NCI-H128 (cell line): ENCODE measurements around the gene GAB2.

Experiments
- DNase-seq: peaks from one replicate; lab custom pipeline; 2025; ENCODE audit not compliant: unreplicated experiment; lab: John Stamatoyannopoulos, UW

GAB2 gene

DNA sequence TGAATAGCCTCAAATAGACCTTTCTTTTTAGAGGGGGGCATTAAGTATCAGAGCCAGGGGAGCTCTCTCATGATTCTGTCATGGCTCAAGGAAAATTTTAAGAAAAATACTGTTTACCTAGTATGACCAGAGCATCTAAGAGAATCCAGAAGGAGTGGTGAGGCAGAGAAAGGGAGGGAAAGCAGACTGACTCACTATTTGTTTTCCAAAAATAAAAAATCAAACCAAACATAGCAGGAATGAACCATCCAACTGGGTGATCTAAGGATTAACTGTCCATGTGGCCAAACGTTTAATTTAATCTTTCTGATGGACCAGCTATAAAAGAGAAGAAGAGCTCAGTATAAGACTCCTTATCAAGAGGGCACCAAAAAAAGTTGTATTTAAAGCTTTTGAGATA, 70.8 kb downstream of the GAB2 start:
- DNase-seq = no peak

DNA sequence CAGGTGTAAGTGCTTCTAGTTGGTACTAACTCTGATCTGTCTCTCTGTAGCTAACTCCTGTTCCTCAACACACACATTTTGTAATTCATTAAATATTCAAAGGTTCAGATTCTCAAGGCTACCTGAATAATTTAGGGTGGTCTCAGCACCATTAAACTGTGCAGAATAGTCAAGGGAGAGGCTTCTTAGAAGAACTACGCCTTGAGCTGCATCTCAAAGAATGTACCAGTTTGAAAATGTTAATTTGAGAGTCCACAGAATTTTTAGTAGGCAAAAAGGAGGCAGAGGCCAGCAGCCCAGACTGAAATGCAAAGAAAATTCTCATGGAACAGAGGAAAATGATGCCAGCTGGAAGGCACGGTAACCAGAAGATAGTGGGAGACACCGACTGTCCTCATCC, 72.2 kb downstream of the GAB2 start:
- no peak for DNase-seq

DNA sequence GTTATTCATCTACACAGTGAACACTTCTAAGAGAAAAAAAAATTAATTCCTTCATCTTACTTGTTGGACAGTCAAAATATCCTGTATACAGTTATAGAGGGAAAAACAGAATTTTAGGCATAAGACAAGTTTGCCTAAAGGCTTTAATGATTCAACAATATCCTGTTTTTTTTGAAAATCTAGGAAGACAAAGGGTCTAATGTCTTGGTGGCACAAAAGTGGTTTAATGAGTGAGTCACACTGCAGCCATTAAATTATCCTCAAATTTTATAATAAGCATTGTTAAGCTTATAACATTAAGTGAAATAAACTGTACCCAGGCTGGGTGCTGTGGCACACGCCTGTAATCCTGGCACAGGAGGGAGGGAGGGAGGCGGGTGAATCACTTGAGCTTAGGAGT, 72.9 kb downstream of the GAB2 start:
- no peak for DNase-seq

DNA sequence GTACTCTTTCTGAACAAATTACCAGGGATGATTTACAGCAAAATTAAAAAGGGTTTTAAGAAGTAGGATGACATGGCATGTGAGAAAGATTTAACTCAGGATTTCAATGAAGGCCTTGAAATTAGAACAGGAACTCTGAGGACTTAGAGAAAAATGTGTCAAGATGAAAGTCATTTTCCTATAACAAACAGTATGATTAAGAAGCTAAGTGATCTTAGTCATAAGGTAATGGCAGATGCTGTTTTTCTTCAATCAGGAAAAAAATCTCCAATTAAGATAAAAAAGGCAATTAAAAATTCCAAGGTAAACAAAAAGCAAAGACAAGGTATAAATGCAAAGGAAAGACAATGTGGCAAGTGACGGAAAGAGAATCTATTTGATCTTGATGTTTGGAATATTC, 73.5 kb downstream of the GAB2 start:
- no peak for DNase-seq

DNA sequence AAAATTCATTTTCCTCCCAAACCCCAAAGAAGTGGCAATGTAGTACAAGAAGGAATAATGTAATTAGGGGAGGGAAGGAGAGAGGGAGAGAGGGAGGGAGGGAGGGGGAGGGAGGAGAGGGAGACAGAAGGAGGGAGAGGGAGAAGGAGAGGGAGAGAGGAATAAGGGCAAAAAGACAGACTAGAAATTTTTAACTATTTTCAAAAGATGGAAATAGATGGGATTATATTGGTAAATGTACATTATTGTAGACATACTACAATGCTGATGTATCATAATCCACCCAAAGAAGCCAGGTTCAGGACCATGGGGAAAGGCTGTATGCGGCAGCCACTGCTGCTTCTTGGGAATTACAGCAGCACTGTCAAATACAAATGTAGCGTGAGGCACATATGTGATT, 74.3 kb downstream of the GAB2 start:
- no peak for DNase-seq

DNA sequence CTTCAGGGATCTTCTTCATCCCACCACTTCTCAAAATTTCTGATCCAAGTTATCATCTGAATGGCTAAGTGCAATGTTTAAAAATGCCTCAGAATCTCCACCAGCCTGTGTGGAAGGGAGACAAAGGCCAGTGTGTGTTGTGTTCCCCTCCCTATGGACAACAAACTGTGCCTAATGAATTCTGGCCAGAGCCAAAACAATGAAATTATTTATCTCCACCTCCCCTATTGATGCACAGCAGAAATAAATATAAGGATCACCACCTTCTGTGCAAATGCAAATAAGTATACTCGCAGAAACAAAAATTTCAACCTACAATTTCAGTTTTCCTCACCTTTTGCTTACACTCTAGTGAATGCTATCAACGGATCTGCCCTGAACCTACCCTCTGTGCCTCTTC, 75.8 kb downstream of the GAB2 start:
- DNase-seq = no peak

DNA sequence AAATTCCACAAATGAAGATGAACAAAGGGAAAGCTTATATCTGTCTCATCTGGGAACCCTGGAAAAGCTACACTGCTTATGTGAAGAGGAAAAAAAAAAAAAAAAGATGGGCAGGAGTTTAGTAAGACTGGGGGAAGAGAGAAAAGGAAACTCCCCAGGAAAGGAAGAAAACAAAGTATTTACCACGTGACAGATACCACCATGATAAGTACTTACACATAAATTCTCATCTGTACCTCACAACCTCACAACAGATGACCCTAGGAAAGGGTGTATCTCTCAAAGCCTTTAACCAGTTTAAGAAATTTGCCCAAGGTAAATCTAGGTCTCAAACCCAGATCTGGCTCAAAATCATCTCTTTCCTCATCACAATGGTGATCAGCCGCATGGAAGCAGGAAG, 77.1 kb downstream of the GAB2 start:
- DNase-seq = no peak

DNA sequence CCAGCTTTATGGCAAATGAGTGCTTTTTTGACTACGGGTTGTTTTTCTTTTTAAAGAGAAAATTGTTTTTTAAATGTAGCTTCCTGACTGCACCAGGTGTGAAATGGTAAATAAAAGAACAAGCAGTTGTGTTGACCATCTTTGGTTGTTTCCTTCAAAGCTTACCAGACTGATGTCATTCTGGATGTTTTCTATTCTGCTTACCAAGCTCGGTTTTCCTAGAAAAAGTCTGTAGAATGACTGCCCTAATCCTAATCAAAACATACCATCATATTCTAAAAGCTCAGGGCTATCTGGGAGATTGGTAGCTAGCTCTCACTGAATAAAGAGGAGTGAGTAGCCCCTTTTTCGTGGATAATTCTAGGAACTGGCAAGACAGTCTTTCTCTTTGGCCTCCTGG, 77.7 kb downstream of the GAB2 start:
- DNase-seq = no peak

DNA sequence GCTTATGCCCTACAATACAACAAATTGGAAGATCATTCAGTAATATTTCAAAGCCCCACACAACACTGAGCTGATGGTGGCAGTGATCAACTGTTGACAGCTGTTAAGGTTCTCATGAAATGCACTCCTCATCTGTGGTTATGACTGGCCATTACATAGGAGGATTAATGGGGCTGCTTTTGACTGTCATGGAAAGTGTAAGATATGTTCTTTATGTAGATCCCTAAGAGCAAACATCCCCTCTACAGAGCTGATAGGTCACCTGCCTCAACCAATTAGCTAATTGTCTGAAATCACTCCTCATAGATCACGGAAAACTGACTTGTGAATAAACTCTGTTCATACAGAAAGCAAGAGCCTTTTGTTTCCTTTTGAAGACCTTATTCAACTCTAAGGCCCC, 78.1 kb downstream of the GAB2 start:
- no peak for DNase-seq

DNA sequence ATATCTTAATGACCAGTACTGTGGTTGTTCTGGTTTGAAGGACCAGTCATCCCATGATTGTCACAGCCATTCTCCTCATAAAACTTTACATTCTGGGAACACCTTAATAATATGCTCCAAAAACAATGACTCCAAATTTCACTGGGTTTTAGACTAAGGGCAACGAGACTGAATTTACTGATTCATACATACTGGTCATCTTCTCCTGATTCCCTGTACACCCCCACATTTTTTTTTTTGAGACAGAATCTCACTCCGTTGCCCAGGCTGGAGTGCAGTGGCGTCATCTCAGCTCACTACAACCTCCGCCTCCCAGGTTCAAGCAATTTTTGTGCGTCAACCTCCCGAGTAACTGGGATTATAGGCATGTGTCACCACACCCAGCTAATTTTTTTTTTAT, 78.9 kb downstream of the GAB2 start:
- DNase-seq = no peak

DNA sequence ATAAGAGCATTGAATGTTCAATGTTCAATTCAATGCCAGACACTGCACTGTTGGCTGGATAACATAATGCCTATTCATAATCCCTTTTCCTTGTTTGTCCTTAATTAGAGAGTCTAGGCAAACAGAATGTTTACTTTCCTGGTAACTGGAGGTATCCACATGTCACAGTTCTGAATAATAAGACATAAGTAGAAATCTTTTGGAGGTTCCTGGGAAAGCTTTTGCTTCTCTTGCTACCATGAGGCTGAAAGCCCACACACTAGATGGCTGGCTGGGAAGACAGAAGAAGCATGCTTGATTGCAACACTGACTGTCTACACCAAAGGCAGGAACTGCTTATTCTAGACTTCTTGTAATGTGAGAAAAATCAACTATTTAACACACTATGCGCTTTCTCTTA, 79.5 kb downstream of the GAB2 start:
- DNase-seq = no peak

DNA sequence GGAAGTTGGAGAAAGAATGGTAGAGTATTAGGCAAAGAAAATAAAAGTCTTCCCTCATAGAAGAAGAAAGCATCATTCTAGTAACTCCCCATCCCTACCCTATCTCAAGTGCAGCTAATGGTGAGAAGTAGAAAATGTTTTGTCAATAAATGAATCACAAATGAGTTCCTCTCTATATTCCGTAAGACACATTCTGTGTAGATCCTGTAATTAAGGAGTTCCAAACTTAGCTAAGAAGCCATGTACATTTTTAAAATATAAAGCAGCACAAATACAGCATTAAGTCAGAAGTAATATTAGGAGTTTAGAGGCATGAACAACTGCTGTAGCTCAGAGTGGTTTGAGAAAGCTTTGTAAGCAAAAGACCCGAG, 80.1 kb downstream of the GAB2 start:
- no peak for DNase-seq

DNA sequence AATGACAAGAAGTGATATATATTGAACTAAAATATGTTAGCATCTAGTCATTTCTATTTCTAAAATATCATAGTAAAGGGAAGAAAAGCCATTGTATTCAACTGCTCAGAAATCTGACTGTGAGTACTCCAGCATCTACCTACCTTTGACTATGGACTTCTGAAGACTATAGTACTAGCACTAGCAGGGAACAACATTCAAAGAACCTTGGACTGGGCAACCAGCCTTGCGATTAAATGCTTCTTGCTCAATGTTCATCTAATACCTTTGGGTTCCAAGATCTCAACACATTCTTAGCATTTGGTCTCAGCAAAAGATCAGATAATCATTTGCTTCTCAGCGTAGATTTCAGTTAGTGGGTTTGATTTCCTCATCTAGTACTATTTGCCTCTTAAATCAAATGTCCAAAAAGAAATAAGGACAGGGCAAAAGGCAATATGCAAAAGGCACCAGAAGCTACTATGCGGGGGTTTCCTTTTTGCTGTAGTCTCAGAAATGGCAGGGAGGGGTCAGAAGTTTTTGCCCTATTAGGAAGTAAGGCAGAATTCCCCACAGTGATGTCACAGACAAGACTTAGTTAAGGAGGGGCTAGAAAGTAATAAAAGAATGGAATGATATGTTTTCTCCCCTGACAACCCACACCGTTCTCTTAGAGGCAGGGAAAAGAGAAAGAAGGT, 80.6 kb downstream of the GAB2 start:
- no peak for DNase-seq

DNA sequence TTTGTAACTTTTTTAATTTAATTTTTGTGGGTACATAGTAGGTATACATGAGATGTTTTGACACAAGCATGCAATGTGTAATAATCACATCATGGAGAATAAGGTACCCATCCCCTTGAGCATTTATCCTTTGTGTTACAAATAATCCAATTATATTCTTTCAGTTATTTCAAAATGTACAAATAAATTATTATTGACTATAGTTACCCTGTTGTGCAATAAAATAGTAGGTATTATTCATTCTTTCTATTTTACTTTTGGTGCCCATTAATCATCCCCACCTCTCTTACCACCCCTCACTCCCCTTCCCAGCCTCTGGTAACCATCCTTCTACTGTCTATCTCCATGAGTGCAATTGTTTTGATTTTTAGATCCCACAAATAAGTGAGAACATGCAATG, 83.5 kb downstream of the GAB2 start:
- DNase-seq = no peak

DNA sequence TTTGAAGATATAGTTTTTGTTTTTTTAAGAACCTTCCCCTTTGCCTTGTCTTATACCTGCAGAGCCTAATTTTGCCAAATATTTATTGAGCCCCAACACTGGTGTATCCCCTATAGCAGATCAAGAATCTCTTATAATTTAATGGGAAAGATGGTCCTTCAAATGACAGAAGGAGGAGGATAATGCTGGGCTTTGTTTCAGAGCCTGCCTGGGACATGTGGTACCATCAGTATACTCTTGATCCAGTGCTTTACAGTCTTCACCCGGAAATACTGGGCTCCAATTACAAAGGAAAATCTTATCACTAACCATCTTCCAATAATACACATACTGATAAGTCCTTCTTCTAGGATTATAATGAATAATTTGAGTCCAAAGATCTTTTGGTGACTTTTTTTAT, 84.7 kb downstream of the GAB2 start:
- no peak for DNase-seq

DNA sequence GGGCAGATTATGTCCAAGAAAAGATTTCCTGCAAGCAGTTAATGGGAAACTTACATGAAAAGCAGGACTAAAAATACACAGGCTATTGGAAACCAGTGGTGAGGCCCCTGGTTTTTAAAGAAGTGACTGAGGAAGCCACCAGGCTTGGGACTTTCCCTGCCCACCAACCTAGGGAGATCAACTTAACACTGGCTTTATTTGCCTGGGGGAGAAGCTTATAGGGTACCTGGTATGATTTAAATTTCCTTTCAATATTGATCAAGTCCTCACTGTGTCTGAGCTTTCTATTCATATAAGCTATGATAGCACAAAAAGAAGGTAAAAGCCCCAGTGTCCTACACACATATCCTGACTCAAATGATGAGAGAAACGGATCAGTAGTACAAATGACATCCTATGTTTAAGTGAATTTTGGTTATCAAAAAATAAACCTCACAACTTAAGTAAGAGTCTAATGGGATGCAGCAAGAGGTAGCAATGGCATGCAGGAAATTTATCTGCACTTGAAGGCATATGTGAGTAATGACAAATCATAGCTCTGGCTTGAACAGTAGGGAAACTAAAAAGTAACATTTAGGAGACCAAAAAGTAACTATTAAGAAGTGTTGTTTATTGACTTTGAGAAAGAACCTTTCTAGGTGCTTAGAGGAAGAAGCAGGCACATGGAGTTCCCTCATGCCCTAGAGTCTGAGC, 85.3 kb downstream of the GAB2 start:
- DNase-seq = no peak

DNA sequence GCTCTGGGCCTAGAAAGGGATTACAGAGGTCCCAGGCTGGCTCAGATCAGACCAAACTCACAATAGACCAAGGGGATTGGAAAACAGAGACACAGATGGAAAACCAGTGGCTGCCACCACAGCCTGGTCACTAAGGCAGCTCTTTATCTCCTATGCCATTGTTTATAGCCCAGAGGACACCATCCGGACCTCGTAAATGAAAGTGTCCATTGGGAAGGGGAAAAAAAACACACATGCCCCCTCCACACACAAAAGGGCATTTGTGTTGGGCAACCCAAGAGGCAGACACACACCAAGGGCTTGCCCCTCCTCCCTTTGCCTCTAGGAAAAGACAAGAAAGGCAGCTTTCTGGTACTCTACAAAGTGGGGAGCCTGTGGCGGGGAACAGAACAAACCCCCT, 85.9 kb downstream of the GAB2 start:
- DNase-seq = no peak

DNA sequence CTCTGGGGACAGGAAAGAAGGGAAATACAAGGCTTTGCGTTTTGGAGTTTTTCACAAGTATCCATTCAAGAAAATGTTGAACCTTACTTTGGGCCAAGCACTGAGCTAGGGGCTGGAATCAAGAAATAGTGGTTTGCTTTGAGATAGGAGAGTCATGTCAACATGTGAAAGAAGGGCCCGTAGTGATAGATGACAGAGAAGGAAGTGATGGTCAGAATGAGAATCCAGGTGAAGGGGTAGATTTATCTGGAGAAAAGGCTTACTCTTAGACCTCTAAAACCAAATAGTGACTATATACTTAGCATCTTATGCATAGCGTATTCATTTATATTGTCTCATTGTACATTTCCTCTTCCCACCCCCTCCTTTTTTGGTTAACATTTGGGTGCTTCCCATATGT, 87.3 kb downstream of the GAB2 start:
- no peak for DNase-seq

DNA sequence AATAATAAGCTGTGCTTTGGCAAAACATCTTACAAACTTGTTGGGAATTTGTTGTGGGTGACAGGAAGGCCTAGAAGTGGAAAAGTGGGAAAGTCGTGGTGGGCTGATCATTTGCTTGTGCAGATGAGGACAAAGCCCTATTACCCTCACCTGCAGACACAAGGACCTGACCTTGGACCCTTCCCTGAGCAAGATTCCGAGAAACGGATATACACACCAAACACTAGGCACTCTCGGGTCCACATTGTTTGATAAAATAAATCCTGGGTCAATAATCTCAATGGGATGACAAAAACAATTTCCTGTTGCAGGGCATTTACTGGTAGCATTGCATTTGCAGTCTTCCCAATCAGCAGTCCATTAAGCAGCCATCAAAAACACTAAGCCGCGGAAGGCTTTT, 89.7 kb downstream of the GAB2 start:
- DNase-seq = no peak

DNA sequence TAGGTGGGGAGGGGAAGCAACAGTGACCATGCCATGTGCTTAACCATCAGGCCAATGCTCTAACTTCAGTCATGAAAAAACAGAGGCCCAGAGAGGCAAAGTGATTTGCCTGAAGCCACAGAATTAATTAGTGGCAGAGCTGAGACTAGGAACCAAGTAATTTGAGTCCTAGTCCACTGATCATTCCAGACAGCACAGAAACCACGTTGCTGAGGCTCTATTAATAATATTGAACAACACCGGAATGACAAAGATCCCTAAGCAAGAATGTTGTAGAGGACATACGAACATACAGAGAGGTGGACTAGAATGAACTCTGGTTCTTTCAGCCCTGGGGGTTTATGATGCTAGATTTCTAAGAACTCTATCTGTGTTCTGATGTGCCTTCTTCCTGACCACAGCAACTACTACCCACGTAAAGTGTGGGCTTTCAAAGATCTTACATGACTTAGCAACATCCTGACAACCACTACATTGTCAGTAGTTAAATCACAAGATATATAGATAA, 92.3 kb downstream of the GAB2 start:
- no peak for DNase-seq

DNA sequence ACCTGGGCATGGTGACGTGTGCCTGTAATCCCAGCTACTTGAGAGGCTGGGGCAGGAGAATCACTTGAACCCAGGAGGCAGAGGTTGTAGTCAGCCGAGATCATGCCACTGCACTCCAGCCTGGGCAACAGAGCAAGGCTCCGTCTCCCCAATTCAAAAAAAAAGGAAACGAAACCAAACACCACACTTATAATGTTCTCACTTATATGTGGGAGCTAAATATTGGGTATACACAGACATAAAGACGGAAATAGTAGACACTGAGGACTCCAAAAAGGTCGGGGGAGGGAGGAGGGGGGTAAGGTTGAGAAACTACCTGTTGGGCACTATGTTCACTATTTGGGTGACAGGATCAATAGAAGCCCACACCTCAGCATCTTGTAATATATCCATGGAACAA, 94.3 kb downstream of the GAB2 start:
- DNase-seq = no peak

DNA sequence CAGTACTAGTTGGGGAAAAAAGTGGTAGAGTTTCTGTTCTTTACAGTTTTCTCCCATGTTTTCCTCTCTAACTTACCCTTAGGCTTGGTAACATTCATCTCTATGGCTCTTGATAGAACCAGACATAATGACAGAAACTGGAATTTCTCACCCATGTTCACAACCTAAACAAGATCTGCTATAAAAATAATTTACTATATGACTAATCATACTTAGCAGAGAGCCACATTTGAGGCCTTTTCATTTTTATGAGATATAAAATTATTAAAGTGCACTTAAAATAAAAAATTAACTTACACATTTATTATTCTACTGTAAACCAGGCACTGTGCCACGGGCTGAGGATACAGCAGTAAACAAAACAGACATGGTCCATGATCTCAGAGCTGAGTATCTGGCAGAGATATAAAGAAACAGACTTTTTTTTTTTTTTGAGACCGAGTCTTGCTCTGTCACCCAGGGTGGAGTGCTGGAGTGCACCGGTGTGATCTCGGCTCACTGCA, 98.1 kb downstream of the GAB2 start:
- no peak for DNase-seq
